OCI-M2 (cell line): ENCODE data around the gene FDXR.

Experiments used
- DNase-seq: peaks from one replicate; lab custom pipeline; 2025; ENCODE audit not compliant: unreplicated experiment; lab: John Stamatoyannopoulos, UW

FDXR gene

GRCh38 chr17:74839990-74840852 is 32.6 kb downstream of the FDXR start:
- DNase-seq: no peak

- DNase-seq: no peak
Observed at GRCh38 chr17:74838274-74838673, 34.5 kb downstream of the FDXR start.

- DNase-seq: no peak
Observed at GRCh38 chr17:74836691-74837467, 35.9 kb downstream of the FDXR start.

- DNase-seq: no peak
Observed at GRCh38 chr17:74836191-74836590, 36.6 kb downstream of the FDXR start.

GRCh38 chr17:74833501-74834377 is 39.1 kb downstream of the FDXR start:
- DNase-seq: no peak

GRCh38 chr17:74832421-74832820 is 40.4 kb downstream of the FDXR start:
- no peak for DNase-seq

- no peak for DNase-seq
Observed at GRCh38 chr17:74831444-74832146, 41.2 kb downstream of the FDXR start.

- DNase-seq: no peak
Observed at GRCh38 chr17:74830861-74831260, 41.9 kb downstream of the FDXR start.

- no peak for DNase-seq
Observed at GRCh38 chr17:74827800-74828199, 45.0 kb downstream of the FDXR start.

- no peak for DNase-seq
Observed at GRCh38 chr17:74825952-74826719, 46.7 kb downstream of the FDXR start.

- DNase-seq: no peak
Observed at GRCh38 chr17:74824961-74825627, 47.7 kb downstream of the FDXR start.

GRCh38 chr17:74822939-74823367 is 49.8 kb downstream of the FDXR start:
- DNase-seq: no peak

GRCh38 chr17:74822335-74822938 is 50.4 kb downstream of the FDXR start:
- DNase-seq: no peak

- no peak for DNase-seq
Observed at GRCh38 chr17:74821655-74822334, 51.0 kb downstream of the FDXR start.

- no peak for DNase-seq
Observed at GRCh38 chr17:74819801-74820436, 52.9 kb downstream of the FDXR start.

- no peak for DNase-seq
Observed at GRCh38 chr17:74818291-74818938, 54.4 kb downstream of the FDXR start.

GRCh38 chr17:74816905-74817620 is 55.7 kb downstream of the FDXR start:
- no peak for DNase-seq
